Breast epithelium (tissue), 4 donors: ENCODE data around the gene WDR11. TPM values are rescaled to one million over a fixed set of nuclear protein-coding genes. Genes with fewer than 3 reads are reported as not detected.

Experiments
- DNase-seq, 2 donors: peaks; one replicate each; pipeline ENCODE4 v3.0.0-alpha.2; 2019; ENCODE audit warnings: low spot score in 2 of 2
- H3K27ac ChIP-seq, 2 donors: fragments of 200-600 bp; sonication (generic) in 1 of 2; one replicate each; pipeline ENCODE4 v1.5.1; 2016 to 2019; ENCODE audit warnings: mild to moderate bottlenecking in 1 of 2
- H3K27me3 ChIP-seq, 2 donors: fragments of 200-600 bp; sonication (generic) in 1 of 2; one replicate each; pipeline versions ENCODE4 v1.5.1 to v1.6.0; 2017 to 2019; ENCODE audit warnings: control low read depth in 1 of 2, mild to moderate bottlenecking in 1 of 2
- H3K36me3 ChIP-seq: fragments of 200-600 bp; one replicate; pipeline ENCODE4 v1.5.1; 2019
- H3K4me1 ChIP-seq, 2 donors: fragments of 200-600 bp; sonication (generic); one replicate each; pipeline ENCODE4 v1.5.1; 2016 to 2019; ENCODE audit warnings: control low read depth in 1 of 2
- H3K4me3 ChIP-seq, 3 donors: fragments of 200-600 bp; sonication (generic); 1 replicate in 2 of 3; 2 replicates in 1 of 3; pipeline ENCODE4 v1.5.1; 2016 to 2019; ENCODE audit warnings: mild to moderate bottlenecking in 3 of 3, moderate library complexity in 2 of 3
- H3K9me3 ChIP-seq, 2 donors: fragments of 200-600 bp; sonication (generic) in 1 of 2; one replicate each; pipeline ENCODE4 v1.5.1; 2016 to 2019; ENCODE audit warnings: control low read depth in 1 of 2
- POLR2A ChIP-seq: fragments of 450-650 bp; IDR thresholded peaks from one replicate; pipeline ENCODE4 v1.6.1; 2016; ENCODE audit warnings: antibody characterized with exemption, mild to moderate bottlenecking, moderate library complexity
- POLR2AphosphoS5 ChIP-seq, 3 donors: sonication (generic); formaldehyde crosslinking; IDR thresholded peaks; one replicate each; pipeline ENCODE4 v1.6.1; 2017; ENCODE audit warnings: antibody characterized with exemption in 3 of 3
- intact Hi-C: fragments of 100-400 bp; cut with DNase I; formaldehyde crosslinking; loops from one replicate; pipeline ENCODE4 v1.15.1; 2023; ENCODE audit warnings: low total_unique reads
- total RNA-seq, 3 donors: library from RNA; depleted of rRNA; stranded (reverse); fragments of >200 nt; gene quantifications; one replicate each; pipeline ENCODE4 v1.1.0, GENCODE V29; 2016
- TF ChIP-seq, protein P1 (sequence below), 3 donors: fragments of 450-650 bp; IDR thresholded peaks; one replicate each; pipeline ENCODE4 v1.5.1; 2016 to 2017; ENCODE audit warnings: antibody characterized with exemption in 3 of 3, mild to moderate bottlenecking in 3 of 3, moderate library complexity in 3 of 3

WDR11 gene
- total RNA-seq, 3 donors from 2014 or later, result 58.7 to 74.8 (median 65.6) TPM

DNA sequence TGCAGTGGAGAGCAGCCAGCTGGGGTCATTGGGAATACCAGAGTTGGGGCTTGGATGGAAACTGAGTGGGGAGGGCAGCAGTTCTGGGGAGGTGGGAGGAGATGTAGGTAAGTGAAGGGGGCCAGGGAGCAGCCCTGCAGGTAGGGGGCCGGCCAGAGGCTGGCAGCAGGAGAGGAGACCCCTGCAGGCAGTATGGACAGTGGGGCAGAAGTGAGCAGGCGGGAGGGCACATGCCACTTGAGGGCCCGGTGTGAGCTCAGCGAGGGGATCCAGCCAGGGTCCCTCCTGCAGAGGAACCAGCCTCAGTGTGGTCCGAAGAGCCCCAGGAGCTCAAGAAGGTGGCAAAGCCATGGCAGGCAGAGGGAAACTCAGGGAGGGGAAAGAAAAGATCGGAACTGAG is 75.4 kb downstream of the WDR11 start:
- H3K36me3 ChIP-seq, result no peaks in the 10 kb centered on the region
- H3K9me3 ChIP-seq, result no peaks in the 10 kb centered on the region
- no peak overlapping the region for H3K4me3 ChIP-seq
- no peaks in the 10 kb centered on the region for H3K27me3 ChIP-seq
- H3K27ac ChIP-seq, result no peak overlapping the region
- no peak for TF ChIP-seq POLR2AphosphoS5 (IDR thresholded peaks at IDR 0.05)
- TF ChIP-seq, protein P1, sequence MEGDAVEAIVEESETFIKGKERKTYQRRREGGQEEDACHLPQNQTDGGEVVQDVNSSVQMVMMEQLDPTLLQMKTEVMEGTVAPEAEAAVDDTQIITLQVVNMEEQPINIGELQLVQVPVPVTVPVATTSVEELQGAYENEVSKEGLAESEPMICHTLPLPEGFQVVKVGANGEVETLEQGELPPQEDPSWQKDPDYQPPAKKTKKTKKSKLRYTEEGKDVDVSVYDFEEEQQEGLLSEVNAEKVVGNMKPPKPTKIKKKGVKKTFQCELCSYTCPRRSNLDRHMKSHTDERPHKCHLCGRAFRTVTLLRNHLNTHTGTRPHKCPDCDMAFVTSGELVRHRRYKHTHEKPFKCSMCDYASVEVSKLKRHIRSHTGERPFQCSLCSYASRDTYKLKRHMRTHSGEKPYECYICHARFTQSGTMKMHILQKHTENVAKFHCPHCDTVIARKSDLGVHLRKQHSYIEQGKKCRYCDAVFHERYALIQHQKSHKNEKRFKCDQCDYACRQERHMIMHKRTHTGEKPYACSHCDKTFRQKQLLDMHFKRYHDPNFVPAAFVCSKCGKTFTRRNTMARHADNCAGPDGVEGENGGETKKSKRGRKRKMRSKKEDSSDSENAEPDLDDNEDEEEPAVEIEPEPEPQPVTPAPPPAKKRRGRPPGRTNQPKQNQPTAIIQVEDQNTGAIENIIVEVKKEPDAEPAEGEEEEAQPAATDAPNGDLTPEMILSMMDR (IDR thresholded peaks at IDR 0.05), result no peak
- no peak for TF ChIP-seq POLR2A
- intact Hi-C loops, result no loop called here
- no peak for DNase-seq
- H3K4me1 ChIP-seq, result no peaks in the 10 kb centered on the region

DNA sequence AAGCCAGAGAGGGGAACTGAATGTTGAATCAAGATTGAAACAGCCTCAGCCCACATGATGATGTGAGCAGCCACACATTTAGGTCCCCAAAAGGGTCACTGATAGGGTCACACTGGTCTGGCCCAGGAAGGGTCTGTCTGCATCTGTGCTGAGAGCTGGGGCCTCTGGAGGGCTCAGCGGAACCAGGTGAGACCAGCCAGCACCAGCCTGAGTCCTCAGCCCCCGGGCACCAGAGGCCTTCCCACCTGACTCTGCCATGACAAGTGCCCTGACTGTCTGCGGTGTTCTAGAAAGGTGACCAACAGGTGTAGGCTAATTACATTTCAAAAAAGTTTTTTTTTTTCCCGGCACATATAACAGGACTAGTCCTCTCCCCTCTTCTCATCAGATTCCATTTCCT is 76.2 kb downstream of the WDR11 start:
- intact Hi-C loops, result no loop called here
- Histone ChIP-seq H3K4me3 (no peak overlapping the region), H3K4me1 (no peaks in the 10 kb centered on the region), H3K27me3 (no peaks in the 10 kb centered on the region), H3K9me3 (no peaks in the 10 kb centered on the region), H3K27ac (no peak overlapping the region), H3K36me3 (no peaks in the 10 kb centered on the region)
- TF ChIP-seq, protein P1 (IDR thresholded peaks at IDR 0.05), result no peak
- no peak for TF ChIP-seq POLR2A
- TF ChIP-seq POLR2AphosphoS5 (IDR thresholded peaks at IDR 0.05), result no peak
- no peak for DNase-seq

DNA sequence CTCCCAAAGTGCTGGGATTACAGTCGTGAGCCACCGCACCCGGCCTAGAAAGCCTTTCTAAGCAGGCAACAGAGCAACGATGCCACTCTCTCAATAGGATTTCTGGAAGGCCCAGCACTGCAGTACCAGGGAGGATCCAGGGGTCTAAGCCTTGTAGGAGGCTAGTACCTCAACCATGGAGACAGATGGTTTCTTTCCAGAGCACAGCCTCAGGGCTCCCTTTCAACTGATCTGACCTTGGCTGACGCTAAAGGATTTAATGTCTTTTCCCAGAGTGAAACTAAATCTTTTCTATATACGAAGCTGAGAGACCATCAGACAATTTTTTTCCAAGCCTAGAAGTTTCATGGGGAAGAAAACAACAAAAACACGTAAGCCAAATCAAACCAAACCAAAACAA is 78.0 kb downstream of the WDR11 start:
- H3K36me3 ChIP-seq, result no peaks in the 10 kb centered on the region
- DNase-seq, result no peak
- intact Hi-C loops, result no loop called here
- no peaks in the 10 kb centered on the region for H3K4me1 ChIP-seq
- H3K27ac ChIP-seq, result no peak overlapping the region
- TF ChIP-seq, protein P1 (IDR thresholded peaks at IDR 0.05), result no peak
- TF ChIP-seq POLR2A (no peak), POLR2AphosphoS5 (IDR thresholded peaks at IDR 0.05) (no peak)
- H3K4me3 ChIP-seq, result no peak overlapping the region
- H3K9me3 ChIP-seq, result no peaks in the 10 kb centered on the region
- no peaks in the 10 kb centered on the region for H3K27me3 ChIP-seq

DNA sequence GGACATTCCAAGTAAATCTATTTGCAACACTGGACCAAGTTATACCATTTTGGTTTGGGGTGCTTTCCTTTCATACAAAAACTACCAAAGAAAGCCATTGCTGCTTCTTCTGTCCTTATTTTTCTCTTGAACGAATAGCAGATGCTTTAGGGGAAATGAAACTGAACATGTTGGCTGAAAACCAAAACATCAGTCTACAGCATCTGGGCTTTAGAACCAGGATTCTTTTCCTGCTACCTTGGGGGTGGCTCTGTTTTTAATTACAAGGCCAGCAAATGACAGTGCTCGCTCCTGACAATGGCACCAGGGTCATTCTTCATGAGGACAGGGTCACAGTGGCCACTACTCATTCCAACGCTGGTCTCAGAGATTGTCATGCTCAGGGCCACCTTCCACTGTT is 80.3 kb downstream of the WDR11 start:
- Histone ChIP-seq H3K4me1 (no peaks in the 10 kb centered on the region), H3K36me3 (no peaks in the 10 kb centered on the region), H3K27ac (no peak overlapping the region), H3K27me3 (no peaks in the 10 kb centered on the region), H3K4me3 (no peak overlapping the region), H3K9me3 (peaks cover 0 to 7% of the 10 kb centered on the region in 2 donors)
- DNase-seq, result no peak
- intact Hi-C loops, result loop anchor here (10.0 kb wide), 1 partner anchor 943 kb away; no protein-coding TSS in a partner anchor
- TF ChIP-seq, protein P1 (IDR thresholded peaks at IDR 0.05), result no peak
- no peak for TF ChIP-seq POLR2AphosphoS5 (IDR thresholded peaks at IDR 0.05)
- TF ChIP-seq POLR2A, result no peak

DNA sequence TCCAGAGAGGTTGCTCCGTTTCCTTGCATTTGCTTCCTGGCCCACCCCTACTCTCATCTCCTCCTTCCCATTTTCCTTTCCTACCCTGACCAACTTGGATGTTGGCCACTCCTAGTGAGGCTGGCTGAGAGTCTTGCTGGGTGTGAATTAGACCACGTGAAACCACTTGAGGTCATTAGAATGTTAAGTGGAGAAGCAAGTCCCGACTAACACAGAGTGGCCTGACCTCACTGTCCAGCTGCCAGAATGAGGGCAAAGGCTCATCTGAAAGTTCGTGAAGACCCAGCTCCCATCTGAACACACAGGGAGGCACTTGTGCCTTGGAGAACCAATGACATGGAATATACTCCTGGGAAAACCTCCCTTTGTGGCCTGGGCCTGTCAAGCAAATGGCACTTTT is 80.8 kb downstream of the WDR11 start:
- H3K4me1 ChIP-seq, result no peaks in the 10 kb centered on the region
- intact Hi-C loops, result loop anchor here (10.0 kb wide), 1 partner anchor 943 kb away; no protein-coding TSS in a partner anchor
- no peaks in the 10 kb centered on the region for H3K27me3 ChIP-seq
- DNase-seq, result no peak
- no peaks in the 10 kb centered on the region for H3K36me3 ChIP-seq
- H3K9me3 ChIP-seq, result peaks cover 0 to 7% of the 10 kb centered on the region in 2 donors
- H3K4me3 ChIP-seq, result no peak overlapping the region
- H3K27ac ChIP-seq, result no peak overlapping the region
- TF ChIP-seq POLR2A (no peak), POLR2AphosphoS5 (IDR thresholded peaks at IDR 0.05) (no peak)
- TF ChIP-seq, protein P1 (IDR thresholded peaks at IDR 0.05), result no peak
